Brain microvascular endothelial cell (primary cell): Measurements from ENCODE around the gene GRIFIN.

Source experiments
- DNase-seq: peaks from one replicate; pipeline ENCODE4 v3.0.0-alpha.2; 2020
- H3K27ac ChIP-seq: fragments of 250-450 bp; sonication (Bioruptor Pico); 2 replicates; pipeline ENCODE4 v1.5.1; 2020; ENCODE audit warnings: mild to moderate bottlenecking, moderate library complexity
- H3K27me3 ChIP-seq: fragments of 250-450 bp; sonication (Bioruptor Pico); replicated peaks from 2 replicates; pipeline ENCODE4 v1.5.1; 2020; ENCODE audit warnings: mild to moderate bottlenecking
- H3K36me3 ChIP-seq: fragments of 250-450 bp; sonication (Bioruptor Pico); replicated peaks from 2 replicates; pipeline ENCODE4 v1.5.1; 2020; ENCODE audit warnings: mild to moderate bottlenecking
- H3K4me3 ChIP-seq: 2 replicates; pipeline ENCODE4 v1.5.1; 2011; ENCODE audit warnings: low read depth, mild to moderate bottlenecking, control low read depth, low read length, moderate library complexity
- in situ Hi-C: cut with HindIII; loops from 2 replicates; pipeline ENCODE4 v1.10.0; 2017; ENCODE audit warnings: low sequenced_read_pairs, low pct_ligation_motif_present
- TF ChIP-seq, protein P1 (sequence below): IDR thresholded peaks from 2 replicates; pipeline ENCODE4 v1.5.1; 2011; ENCODE audit warnings: low read depth, mild to moderate bottlenecking, moderate library complexity, low read length, control low read depth, inconsistent platforms; ENCODE audit errors: missing control alignments

The GRIFIN gene

GRCh38 chr7:2443491-2443890 lies 32.7 kb downstream of the GRIFIN start:
- Histone ChIP-seq H3K36me3 (no peaks in the 10 kb centered on the region), H3K27me3 (no peaks in the 10 kb centered on the region), H3K27ac (no peak overlapping the region), H3K4me3 (no peak overlapping the region)
- in situ Hi-C loops = no loop called here
- DNase-seq = no peak
- TF ChIP-seq, protein P1, sequence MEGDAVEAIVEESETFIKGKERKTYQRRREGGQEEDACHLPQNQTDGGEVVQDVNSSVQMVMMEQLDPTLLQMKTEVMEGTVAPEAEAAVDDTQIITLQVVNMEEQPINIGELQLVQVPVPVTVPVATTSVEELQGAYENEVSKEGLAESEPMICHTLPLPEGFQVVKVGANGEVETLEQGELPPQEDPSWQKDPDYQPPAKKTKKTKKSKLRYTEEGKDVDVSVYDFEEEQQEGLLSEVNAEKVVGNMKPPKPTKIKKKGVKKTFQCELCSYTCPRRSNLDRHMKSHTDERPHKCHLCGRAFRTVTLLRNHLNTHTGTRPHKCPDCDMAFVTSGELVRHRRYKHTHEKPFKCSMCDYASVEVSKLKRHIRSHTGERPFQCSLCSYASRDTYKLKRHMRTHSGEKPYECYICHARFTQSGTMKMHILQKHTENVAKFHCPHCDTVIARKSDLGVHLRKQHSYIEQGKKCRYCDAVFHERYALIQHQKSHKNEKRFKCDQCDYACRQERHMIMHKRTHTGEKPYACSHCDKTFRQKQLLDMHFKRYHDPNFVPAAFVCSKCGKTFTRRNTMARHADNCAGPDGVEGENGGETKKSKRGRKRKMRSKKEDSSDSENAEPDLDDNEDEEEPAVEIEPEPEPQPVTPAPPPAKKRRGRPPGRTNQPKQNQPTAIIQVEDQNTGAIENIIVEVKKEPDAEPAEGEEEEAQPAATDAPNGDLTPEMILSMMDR = no peak

DNA sequence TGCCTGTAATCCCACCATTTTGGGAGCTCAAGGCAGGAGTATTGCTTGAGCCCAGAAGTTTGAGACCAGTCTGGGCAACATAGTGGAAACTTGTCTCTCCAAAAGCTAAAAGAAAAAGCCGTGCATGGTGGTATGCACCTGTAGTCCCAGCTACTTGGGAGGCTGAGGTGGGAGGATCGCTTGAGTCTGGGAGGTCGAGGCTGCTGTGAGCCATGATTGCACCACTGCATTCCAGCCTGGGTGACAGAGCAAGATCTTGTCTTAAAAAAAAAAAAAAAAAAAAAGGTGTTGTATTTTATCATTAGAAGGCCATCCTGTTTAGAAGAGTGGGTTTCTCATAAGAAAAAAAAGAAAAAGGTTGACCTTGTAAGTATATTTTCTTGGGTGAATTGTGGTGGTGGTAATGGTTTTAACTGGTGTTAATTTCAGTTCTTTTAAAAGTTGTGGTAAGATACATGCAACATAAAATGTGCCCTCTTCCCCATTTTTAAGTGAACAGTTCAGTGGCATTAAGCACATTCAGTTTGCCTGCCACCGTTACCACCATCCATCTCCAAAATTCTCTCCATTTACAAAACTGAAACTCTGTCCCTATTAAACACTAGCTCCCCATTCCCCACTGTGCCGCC lies 34.7 kb downstream of the GRIFIN start:
- in situ Hi-C loops = no loop called here
- H3K4me3 ChIP-seq = no peak overlapping the region
- TF ChIP-seq, protein P1 = no peak
- no peak for DNase-seq
- H3K27me3 ChIP-seq = no peaks in the 10 kb centered on the region
- no peaks in the 10 kb centered on the region for H3K36me3 ChIP-seq
- no peak overlapping the region for H3K27ac ChIP-seq

GRCh38 chr7:2440608-2441245 lies 35.5 kb downstream of the GRIFIN start:
- in situ Hi-C loops = no loop called here
- no peak for DNase-seq
- H3K36me3 ChIP-seq = no peaks in the 10 kb centered on the region
- H3K27me3 ChIP-seq = no peaks in the 10 kb centered on the region
- H3K4me3 ChIP-seq = no peak overlapping the region
- no peak overlapping the region for H3K27ac ChIP-seq
- TF ChIP-seq, protein P1 = no peak

DNA sequence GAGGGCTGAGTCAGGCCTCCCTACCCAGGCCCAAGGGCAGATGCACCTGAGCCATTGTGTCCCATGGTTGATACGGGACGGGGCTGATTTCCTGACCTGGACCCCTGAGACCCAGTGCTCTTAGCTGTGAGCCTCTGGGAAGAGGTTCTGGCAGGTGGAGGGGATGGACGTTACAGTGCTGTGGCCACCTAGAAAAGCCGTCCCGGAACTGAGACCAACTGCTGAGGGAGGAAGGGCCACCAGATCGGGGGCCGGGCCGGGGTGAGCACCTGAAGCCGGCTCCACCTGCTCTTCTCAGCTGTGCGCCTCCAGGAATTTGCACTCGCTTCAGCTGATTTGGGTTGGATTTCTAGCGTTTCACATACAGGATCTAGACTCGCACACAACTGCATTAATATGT lies 37.4 kb downstream of the GRIFIN start:
- TF ChIP-seq, protein P1 = no peak
- Histone ChIP-seq H3K36me3 (peaks cover 2% of the 10 kb centered on the region), H3K27ac (no peak overlapping the region), H3K4me3 (no peak overlapping the region), H3K27me3 (no peaks in the 10 kb centered on the region)
- in situ Hi-C loops = no loop called here
- DNase-seq = no peak

DNA sequence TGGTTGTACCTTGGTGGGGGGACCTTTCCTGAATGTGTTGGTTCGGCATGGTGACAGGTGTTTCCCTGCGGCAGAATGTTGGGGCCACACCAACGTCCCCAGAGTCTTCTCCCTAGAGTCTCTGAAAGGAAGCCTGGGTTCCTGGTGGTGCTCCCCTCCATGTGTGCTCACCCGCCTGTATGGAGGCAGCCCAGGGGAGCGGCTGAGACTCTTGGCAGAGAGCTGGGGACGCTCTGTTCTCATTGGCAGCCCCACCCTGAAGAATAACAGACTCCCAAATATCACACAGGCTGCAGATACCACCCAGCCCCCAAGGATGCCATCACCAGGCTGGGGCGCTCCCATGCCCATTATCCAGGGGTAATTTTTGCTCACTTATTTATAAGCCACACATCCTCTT lies 38.0 kb downstream of the GRIFIN start:
- no peak for DNase-seq
- Histone ChIP-seq H3K4me3 (no peak overlapping the region), H3K36me3 (peaks cover 6% of the 10 kb centered on the region), H3K27ac (no peak overlapping the region), H3K27me3 (no peaks in the 10 kb centered on the region)
- in situ Hi-C loops = no loop called here
- TF ChIP-seq, protein P1 = no peak

DNA sequence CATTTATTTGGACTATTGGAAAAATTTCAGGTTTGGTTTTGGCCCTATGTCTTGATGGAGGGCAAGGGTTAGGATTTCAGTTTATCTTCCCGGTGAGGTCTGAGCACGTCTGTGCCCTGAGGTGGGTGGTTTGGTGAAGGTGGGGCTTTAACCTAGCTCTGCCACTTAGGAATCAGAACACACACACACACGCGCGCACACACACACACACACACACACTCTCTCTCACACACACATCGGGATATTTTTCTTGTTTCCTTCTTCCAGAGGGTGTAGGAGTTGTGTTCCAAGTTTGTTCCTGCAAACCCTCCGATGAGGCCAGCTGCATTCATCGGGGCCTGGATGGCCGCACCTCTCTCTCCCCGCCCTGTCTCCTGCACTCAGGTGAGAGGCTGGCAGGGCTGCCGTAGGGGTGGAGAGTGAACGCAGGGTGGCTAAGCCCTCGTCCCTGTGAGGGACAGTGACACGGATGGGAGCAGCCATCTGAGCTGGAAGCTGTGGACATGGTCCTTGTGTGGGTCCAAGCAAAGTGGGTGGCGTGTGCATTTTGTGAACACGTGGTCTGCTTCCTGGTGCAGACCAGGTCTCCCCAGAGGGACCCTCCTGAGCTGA lies 38.6 kb downstream of the GRIFIN start:
- Histone ChIP-seq H3K27me3 (no peaks in the 10 kb centered on the region), H3K4me3 (no peak overlapping the region), H3K27ac (no peak overlapping the region), H3K36me3 (peaks cover 12% of the 10 kb centered on the region)
- in situ Hi-C loops = no loop called here
- no peak for DNase-seq
- TF ChIP-seq, protein P1 = no peak
